ENCODE measurements around the gene PDE8A. TPM values are rescaled to one million over a fixed set of nuclear protein-coding genes. Genes with fewer than 3 reads are reported as not detected.

The PDE8A gene
- total RNA-seq, 1 experiment from 2014 or later, result 40.0 TPM

DNA sequence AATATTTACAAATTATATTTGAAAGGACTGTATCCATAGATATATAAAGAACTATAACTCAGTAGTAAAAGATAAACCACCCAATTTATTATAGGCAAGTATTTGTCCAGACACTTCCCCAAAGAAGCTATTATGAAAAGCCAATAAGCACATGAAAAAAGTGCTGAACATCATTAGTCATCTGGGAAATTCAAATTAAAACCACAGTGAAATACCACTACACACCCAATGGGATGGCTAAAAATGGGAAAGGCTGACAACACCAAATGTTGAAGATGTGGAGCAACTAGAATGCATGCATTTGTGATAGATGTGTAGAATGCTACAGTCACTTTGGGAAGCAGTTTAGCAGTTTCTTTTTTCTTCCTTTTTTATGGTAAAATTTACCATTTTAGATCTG is 147.0 kb downstream of the PDE8A start:
- intact Hi-C loops (cut with micrococcal nuclease; ENCODE audit: unreplicated experiment), result no loop called here
- in situ Hi-C loops (cut with HindIII; ENCODE audit: low pct_unique_long_range_greater_than_20kb, low sequenced_read_pairs), result no loop called here
- ATAC-seq, result no peak
- H3K36me3 ChIP-seq (ENCODE audit: control insufficient read depth, insufficient read depth, low read length), result no peaks in the 10 kb centered on the region
- H3K4me1 ChIP-seq (ENCODE audit: control insufficient read depth, insufficient read depth, low read length), result no peaks in the 10 kb centered on the region
- BruUV-seq (replicated peaks), result no TSS peak
- H3K9me3 ChIP-seq (ENCODE audit: control insufficient read depth, insufficient read depth, low read depth, low read length), result peaks cover 3% of the 10 kb centered on the region; the same call in 1 of the 2 replicates
- H3K4me3 ChIP-seq (ENCODE audit: low read depth in 2 of 2, low read length in 2 of 2), result no peak overlapping the region
- CTCF ChIA-PET, result no interaction called here
- DNase-seq (ENCODE audit: low read depth, low spot score), result no peak
- no peak for TF ChIP-seq POLR2AphosphoS5 (IDR thresholded peaks at IDR 0.05; ENCODE audit: low read depth, low read length)
- TF ChIP-seq, protein P1, sequence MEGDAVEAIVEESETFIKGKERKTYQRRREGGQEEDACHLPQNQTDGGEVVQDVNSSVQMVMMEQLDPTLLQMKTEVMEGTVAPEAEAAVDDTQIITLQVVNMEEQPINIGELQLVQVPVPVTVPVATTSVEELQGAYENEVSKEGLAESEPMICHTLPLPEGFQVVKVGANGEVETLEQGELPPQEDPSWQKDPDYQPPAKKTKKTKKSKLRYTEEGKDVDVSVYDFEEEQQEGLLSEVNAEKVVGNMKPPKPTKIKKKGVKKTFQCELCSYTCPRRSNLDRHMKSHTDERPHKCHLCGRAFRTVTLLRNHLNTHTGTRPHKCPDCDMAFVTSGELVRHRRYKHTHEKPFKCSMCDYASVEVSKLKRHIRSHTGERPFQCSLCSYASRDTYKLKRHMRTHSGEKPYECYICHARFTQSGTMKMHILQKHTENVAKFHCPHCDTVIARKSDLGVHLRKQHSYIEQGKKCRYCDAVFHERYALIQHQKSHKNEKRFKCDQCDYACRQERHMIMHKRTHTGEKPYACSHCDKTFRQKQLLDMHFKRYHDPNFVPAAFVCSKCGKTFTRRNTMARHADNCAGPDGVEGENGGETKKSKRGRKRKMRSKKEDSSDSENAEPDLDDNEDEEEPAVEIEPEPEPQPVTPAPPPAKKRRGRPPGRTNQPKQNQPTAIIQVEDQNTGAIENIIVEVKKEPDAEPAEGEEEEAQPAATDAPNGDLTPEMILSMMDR (IDR thresholded peaks at IDR 0.05), result no peak
- no peak for TF ChIP-seq TCF7L2 (IDR thresholded peaks at IDR 0.05; ENCODE audit: low read depth, low read length)
- TF ChIP-seq, protein P2, sequence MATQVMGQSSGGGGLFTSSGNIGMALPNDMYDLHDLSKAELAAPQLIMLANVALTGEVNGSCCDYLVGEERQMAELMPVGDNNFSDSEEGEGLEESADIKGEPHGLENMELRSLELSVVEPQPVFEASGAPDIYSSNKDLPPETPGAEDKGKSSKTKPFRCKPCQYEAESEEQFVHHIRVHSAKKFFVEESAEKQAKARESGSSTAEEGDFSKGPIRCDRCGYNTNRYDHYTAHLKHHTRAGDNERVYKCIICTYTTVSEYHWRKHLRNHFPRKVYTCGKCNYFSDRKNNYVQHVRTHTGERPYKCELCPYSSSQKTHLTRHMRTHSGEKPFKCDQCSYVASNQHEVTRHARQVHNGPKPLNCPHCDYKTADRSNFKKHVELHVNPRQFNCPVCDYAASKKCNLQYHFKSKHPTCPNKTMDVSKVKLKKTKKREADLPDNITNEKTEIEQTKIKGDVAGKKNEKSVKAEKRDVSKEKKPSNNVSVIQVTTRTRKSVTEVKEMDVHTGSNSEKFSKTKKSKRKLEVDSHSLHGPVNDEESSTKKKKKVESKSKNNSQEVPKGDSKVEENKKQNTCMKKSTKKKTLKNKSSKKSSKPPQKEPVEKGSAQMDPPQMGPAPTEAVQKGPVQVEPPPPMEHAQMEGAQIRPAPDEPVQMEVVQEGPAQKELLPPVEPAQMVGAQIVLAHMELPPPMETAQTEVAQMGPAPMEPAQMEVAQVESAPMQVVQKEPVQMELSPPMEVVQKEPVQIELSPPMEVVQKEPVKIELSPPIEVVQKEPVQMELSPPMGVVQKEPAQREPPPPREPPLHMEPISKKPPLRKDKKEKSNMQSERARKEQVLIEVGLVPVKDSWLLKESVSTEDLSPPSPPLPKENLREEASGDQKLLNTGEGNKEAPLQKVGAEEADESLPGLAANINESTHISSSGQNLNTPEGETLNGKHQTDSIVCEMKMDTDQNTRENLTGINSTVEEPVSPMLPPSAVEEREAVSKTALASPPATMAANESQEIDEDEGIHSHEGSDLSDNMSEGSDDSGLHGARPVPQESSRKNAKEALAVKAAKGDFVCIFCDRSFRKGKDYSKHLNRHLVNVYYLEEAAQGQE (IDR thresholded peaks at IDR 0.05; ENCODE audit: insufficient read depth in 1 of 2, low read depth in 2 of 2, low read length in 1 of 2), result no peak
- TF ChIP-seq SIN3A (IDR thresholded peaks at IDR 0.05; ENCODE audit: borderline replicate concordance, insufficient read depth, low read depth, low read length), result no peak
- POLR2A ChIA-PET, result no interaction called here
- no peak overlapping the region for H3K27ac ChIP-seq (ENCODE audit: low read length)
- no peaks in the 10 kb centered on the region for H3K27me3 ChIP-seq (ENCODE audit: control insufficient read depth, insufficient read depth, low read length)

DNA sequence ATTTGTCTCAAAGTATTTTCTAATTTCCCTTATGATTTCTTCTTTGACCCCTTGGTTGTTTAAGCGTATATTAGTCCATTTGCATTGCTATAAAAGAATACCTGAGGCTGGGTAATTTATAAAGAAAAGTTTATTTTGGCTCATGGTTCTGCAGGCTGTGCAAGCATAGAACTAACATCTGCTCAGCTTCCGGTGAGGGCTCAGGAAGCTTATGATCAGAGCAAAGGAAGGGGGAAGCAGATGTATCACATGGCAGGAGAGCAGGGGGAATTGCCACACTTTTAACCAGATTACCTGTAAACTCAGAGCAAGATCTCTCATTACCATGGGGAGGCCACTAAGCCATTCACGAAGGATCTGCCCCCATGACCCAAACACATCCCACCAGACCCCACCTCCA is 148.2 kb downstream of the PDE8A start:
- in situ Hi-C loops (cut with HindIII; ENCODE audit: low pct_unique_long_range_greater_than_20kb, low sequenced_read_pairs) (no loop called here), intact Hi-C loops (cut with micrococcal nuclease; ENCODE audit: unreplicated experiment) (no loop called here)
- H3K27ac ChIP-seq (ENCODE audit: low read length), result no peak overlapping the region
- BruUV-seq (replicated peaks), result no TSS peak
- no peaks in the 10 kb centered on the region for H3K27me3 ChIP-seq (ENCODE audit: control insufficient read depth, insufficient read depth, low read length)
- H3K9me3 ChIP-seq (ENCODE audit: control insufficient read depth, insufficient read depth, low read depth, low read length), result peaks cover 3% of the 10 kb centered on the region; the same call in 1 of the 2 replicates
- ChIA-PET POLR2A (no interaction called here), CTCF (no interaction called here)
- no peaks in the 10 kb centered on the region for H3K4me1 ChIP-seq (ENCODE audit: control insufficient read depth, insufficient read depth, low read length)
- TF ChIP-seq TCF7L2 (IDR thresholded peaks at IDR 0.05; ENCODE audit: low read depth, low read length) (no peak), SIN3A (IDR thresholded peaks at IDR 0.05; ENCODE audit: borderline replicate concordance, insufficient read depth, low read depth, low read length) (no peak), POLR2AphosphoS5 (IDR thresholded peaks at IDR 0.05; ENCODE audit: low read depth, low read length) (no peak)
- TF ChIP-seq, protein P1 (IDR thresholded peaks at IDR 0.05), result no peak
- no peak for ATAC-seq
- no peak overlapping the region for H3K4me3 ChIP-seq (ENCODE audit: low read depth in 2 of 2, low read length in 2 of 2)
- no peaks in the 10 kb centered on the region for H3K36me3 ChIP-seq (ENCODE audit: control insufficient read depth, insufficient read depth, low read length)
- DNase-seq (ENCODE audit: low read depth, low spot score), result no peak
